SK-N-SH (cell line): ENCODE data around the gene TLX3.

Experiments
- CHD2 ChIP-seq: fragments of 150-350 bp; IDR thresholded peaks from 2 replicates; pipeline ENCODE4 v1.6.1; 2018; ENCODE audit warnings: low read length; ENCODE audit not compliant: partially characterized antibody
- EZH2phosphoT487 ChIP-seq: fragments of 200-600 bp; sonication (generic); IDR thresholded peaks from 2 replicates; pipeline ENCODE4 v1.6.1; 2017; ENCODE audit warnings: low read depth, mixed run types, mild to moderate bottlenecking, antibody characterized with exemption, moderate library complexity, borderline replicate concordance
- MXI1 ChIP-seq: IDR thresholded peaks from 2 replicates; pipeline ENCODE4 v1.6.1; 2012; ENCODE audit warnings: mild to moderate bottlenecking, low read depth, low read length, improper control_type of control experiment
- NFIC ChIP-seq: IDR thresholded peaks from 2 replicates; pipeline ENCODE4 v1.4.0; 2012; ENCODE audit warnings: borderline replicate concordance
- POLR2AphosphoS5 ChIP-seq: IDR thresholded peaks from 2 replicates; pipeline ENCODE4 v1.6.1; 2012; ENCODE audit warnings: low read depth, low read length
- RFX5 ChIP-seq: IDR thresholded peaks from 2 replicates; pipeline ENCODE4 v1.6.1; 2012; ENCODE audit warnings: mild to moderate bottlenecking, improper control_type of control experiment, low read length
- YY1 ChIP-seq: IDR thresholded peaks from 2 replicates; pipeline ENCODE4 v1.4.0; 2012; ENCODE audit warnings: low read depth, mild to moderate bottlenecking
- TF ChIP-seq, protein P1 (sequence below): IDR thresholded peaks from 2 replicates; pipeline ENCODE4 v1.6.1; 2012; ENCODE audit warnings: mild to moderate bottlenecking, low read depth, low read length, moderate library complexity
- TF ChIP-seq, protein P2 (sequence below): fragments of 200-600 bp; sonication (generic); IDR thresholded peaks from 2 replicates; pipeline ENCODE4 v1.6.1; 2017; ENCODE audit warnings: antibody characterized with exemption, mild to moderate bottlenecking, moderate library complexity

DNA sequence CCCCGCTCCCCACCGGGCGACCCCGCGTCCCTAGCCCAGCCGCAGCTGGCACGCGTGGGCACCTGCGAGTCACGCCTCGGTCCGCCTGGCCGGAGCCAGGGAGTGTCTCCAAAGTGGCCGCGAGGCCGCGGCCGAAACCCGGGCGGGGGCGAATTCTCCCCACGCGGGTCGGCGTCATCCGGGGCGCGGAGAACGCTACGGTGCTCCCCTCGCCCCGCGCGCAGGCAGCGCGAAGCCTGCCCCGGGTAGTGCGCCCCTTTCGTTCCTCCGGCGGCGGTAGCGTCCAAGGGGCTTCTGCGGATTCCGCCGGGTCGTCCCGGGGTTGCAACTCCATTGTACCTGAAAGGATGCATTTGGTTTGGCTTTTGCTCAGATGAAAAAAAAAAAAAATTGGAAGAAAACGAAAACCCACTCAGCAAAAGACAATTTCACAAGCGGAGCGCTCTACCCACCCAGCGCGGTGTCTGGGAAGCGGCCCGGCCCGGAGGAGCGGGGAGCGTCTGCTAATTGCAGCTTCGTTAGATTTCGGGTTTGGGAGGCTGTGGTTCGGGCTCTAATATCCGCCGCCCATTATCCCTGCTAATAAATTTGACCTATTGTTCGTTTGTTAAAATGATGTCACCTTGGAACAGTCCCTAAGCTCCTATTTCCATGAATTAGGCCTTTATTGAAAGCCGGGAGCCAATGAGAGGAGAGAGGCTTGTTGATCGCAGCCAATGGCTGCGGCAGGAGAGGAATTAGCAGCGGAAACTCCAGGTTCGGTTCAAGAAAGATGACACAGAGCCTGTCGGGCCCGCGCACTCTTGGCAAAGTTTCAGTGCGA, at the start of gene TLX3:
- TF ChIP-seq YY1 (0 out of 2 replicates have a peak, but pooled peaks have one; percentile 42), NFIC (no peak), RFX5 (peak; percentile 89), MXI1 (peak; percentile 65), CHD2 (peak; percentile 12), EZH2phosphoT487 (no peak), POLR2AphosphoS5 (0 out of 2 replicates have a peak, but pooled peaks have one; percentile 37)
- TF ChIP-seq, protein P1, sequence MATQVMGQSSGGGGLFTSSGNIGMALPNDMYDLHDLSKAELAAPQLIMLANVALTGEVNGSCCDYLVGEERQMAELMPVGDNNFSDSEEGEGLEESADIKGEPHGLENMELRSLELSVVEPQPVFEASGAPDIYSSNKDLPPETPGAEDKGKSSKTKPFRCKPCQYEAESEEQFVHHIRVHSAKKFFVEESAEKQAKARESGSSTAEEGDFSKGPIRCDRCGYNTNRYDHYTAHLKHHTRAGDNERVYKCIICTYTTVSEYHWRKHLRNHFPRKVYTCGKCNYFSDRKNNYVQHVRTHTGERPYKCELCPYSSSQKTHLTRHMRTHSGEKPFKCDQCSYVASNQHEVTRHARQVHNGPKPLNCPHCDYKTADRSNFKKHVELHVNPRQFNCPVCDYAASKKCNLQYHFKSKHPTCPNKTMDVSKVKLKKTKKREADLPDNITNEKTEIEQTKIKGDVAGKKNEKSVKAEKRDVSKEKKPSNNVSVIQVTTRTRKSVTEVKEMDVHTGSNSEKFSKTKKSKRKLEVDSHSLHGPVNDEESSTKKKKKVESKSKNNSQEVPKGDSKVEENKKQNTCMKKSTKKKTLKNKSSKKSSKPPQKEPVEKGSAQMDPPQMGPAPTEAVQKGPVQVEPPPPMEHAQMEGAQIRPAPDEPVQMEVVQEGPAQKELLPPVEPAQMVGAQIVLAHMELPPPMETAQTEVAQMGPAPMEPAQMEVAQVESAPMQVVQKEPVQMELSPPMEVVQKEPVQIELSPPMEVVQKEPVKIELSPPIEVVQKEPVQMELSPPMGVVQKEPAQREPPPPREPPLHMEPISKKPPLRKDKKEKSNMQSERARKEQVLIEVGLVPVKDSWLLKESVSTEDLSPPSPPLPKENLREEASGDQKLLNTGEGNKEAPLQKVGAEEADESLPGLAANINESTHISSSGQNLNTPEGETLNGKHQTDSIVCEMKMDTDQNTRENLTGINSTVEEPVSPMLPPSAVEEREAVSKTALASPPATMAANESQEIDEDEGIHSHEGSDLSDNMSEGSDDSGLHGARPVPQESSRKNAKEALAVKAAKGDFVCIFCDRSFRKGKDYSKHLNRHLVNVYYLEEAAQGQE: no peak
- TF ChIP-seq, protein P2, sequence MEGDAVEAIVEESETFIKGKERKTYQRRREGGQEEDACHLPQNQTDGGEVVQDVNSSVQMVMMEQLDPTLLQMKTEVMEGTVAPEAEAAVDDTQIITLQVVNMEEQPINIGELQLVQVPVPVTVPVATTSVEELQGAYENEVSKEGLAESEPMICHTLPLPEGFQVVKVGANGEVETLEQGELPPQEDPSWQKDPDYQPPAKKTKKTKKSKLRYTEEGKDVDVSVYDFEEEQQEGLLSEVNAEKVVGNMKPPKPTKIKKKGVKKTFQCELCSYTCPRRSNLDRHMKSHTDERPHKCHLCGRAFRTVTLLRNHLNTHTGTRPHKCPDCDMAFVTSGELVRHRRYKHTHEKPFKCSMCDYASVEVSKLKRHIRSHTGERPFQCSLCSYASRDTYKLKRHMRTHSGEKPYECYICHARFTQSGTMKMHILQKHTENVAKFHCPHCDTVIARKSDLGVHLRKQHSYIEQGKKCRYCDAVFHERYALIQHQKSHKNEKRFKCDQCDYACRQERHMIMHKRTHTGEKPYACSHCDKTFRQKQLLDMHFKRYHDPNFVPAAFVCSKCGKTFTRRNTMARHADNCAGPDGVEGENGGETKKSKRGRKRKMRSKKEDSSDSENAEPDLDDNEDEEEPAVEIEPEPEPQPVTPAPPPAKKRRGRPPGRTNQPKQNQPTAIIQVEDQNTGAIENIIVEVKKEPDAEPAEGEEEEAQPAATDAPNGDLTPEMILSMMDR: 0 out of 2 replicates have a peak, but pooled peaks have one; percentile 23
